Measurements from ENCODE around the gene ANKLE2. TPM values are rescaled to one million over a fixed set of nuclear protein-coding genes. Genes with fewer than 3 reads are reported as not detected.

The ANKLE2 gene
- polyA plus RNA-seq, 1 donor from 2014 or later = 72.3 TPM

GRCh38 chr12:132787877-132788276 lies 26.2 kb upstream of the ANKLE2 start:
- no peaks in the 10 kb centered on the region for H3K27me3 ChIP-seq (ENCODE audit: insufficient read depth, low read depth, low read length)
- no peak overlapping the region for H3K4me2 ChIP-seq (ENCODE audit: low read length)
- H3K9ac ChIP-seq (ENCODE audit: low read length) = no peak overlapping the region
- no peaks in the 10 kb centered on the region for H3K9me2 ChIP-seq (ENCODE audit: insufficient read depth, low read length)
- H3F3A ChIP-seq (ENCODE audit: insufficient read depth, low read length, poor library complexity, severe bottlenecking) = no peaks in the 10 kb centered on the region
- no peaks in the 10 kb centered on the region for H3K9me3 ChIP-seq (ENCODE audit: low read length)
- H3K36me3 ChIP-seq (ENCODE audit: insufficient read depth, low read length) = no peaks in the 10 kb centered on the region
- H3K27ac ChIP-seq (ENCODE audit: low read length) = no peak overlapping the region
- H3K79me2 ChIP-seq (replicated peaks; ENCODE audit: insufficient read depth, low read length) = no peaks in the 10 kb centered on the region
- H4K20me1 ChIP-seq (ENCODE audit: insufficient read depth) = no peaks in the 10 kb centered on the region
- H3K4me3 ChIP-seq (ENCODE audit: low read length) = no peak overlapping the region
- H2AFZ ChIP-seq (ENCODE audit: low read depth, low read length) = no peak overlapping the region
- TF ChIP-seq EZH2 (IDR thresholded peaks at IDR 0.05; ENCODE audit: borderline replicate concordance, insufficient read depth, low read length, poor library complexity, severe bottlenecking) = no peak
- no peak for TF ChIP-seq SMC3 (conservative IDR thresholded peaks at IDR 0.05; ENCODE audit: poor library complexity)
- no peak for TF ChIP-seq POLR2AphosphoS5 (IDR thresholded peaks at IDR 0.05)
- TF ChIP-seq RAD21 (conservative IDR thresholded peaks at IDR 0.05) = no peak
- no peak for TF ChIP-seq TAF1 (IDR thresholded peaks at IDR 0.05; ENCODE audit: low read depth)
- TF ChIP-seq EP300 (conservative IDR thresholded peaks at IDR 0.05; ENCODE audit: poor library complexity, severe bottlenecking) = no peak
- no peak for TF ChIP-seq CTCF (IDR thresholded peaks at IDR 0.05; ENCODE audit: poor library complexity, severe bottlenecking)
- TF ChIP-seq MXI1 (conservative IDR thresholded peaks at IDR 0.05; ENCODE audit: poor library complexity, severe bottlenecking) = no peak
- no peak for TF ChIP-seq REST (IDR thresholded peaks at IDR 0.05; ENCODE audit: borderline replicate concordance)

- Histone ChIP-seq H3K27me3 (ENCODE audit: insufficient read depth, low read depth, low read length) (no peaks in the 10 kb centered on the region), H3K9me2 (ENCODE audit: insufficient read depth, low read length) (no peaks in the 10 kb centered on the region), H3K4me2 (ENCODE audit: low read length) (no peak overlapping the region), H3K79me2 (replicated peaks; ENCODE audit: insufficient read depth, low read length) (no peaks in the 10 kb centered on the region), H3K4me3 (ENCODE audit: low read length) (no peak overlapping the region), H3K9me3 (ENCODE audit: low read length) (no peaks in the 10 kb centered on the region), H2AFZ (ENCODE audit: low read depth, low read length) (no peak overlapping the region), H3K36me3 (ENCODE audit: insufficient read depth, low read length) (no peaks in the 10 kb centered on the region), H3K9ac (ENCODE audit: low read length) (no peak overlapping the region), H3F3A (ENCODE audit: insufficient read depth, low read length, poor library complexity, severe bottlenecking) (no peaks in the 10 kb centered on the region), H3K27ac (ENCODE audit: low read length) (no peak overlapping the region), H4K20me1 (ENCODE audit: insufficient read depth) (no peaks in the 10 kb centered on the region)
- TF ChIP-seq SMC3 (conservative IDR thresholded peaks at IDR 0.05; ENCODE audit: poor library complexity) (no peak), POLR2AphosphoS5 (IDR thresholded peaks at IDR 0.05) (no peak)
These were observed 24.6 kb upstream of the ANKLE2 start for GRCh38 chr12:132786192-132786591.

GRCh38 chr12:132784580-132784979 lies 22.9 kb upstream of the ANKLE2 start:
- Histone ChIP-seq H3K4me2 (ENCODE audit: low read length) (no peak overlapping the region), H3K9me3 (ENCODE audit: low read length) (no peaks in the 10 kb centered on the region), H3K9me2 (ENCODE audit: insufficient read depth, low read length) (no peaks in the 10 kb centered on the region), H3K36me3 (ENCODE audit: insufficient read depth, low read length) (peaks cover 5% of the 10 kb centered on the region), H2AFZ (ENCODE audit: low read depth, low read length) (no peak overlapping the region), H4K20me1 (ENCODE audit: insufficient read depth) (no peaks in the 10 kb centered on the region), H3K27me3 (ENCODE audit: insufficient read depth, low read depth, low read length) (no peaks in the 10 kb centered on the region), H3K4me3 (ENCODE audit: low read length) (no peak overlapping the region), H3F3A (ENCODE audit: insufficient read depth, low read length, poor library complexity, severe bottlenecking) (no peaks in the 10 kb centered on the region), H3K27ac (ENCODE audit: low read length) (no peak overlapping the region), H3K79me2 (replicated peaks; ENCODE audit: insufficient read depth, low read length) (no peaks in the 10 kb centered on the region), H3K9ac (ENCODE audit: low read length) (no peak overlapping the region)
- no peak for TF ChIP-seq POLR2AphosphoS5 (IDR thresholded peaks at IDR 0.05)

Data from neural cell (in vitro differentiated cells).